GM18508 (cell line): ENCODE results near the gene TWSG1.
"Not testable (repeated sequence)": the region's sequence is repeated elsewhere in the genome, so short reads cannot be mapped to it uniquely, and the experiment has no call there.

ENCODE experiments used
- ATAC-seq: cut with Tn5 transposase; IDR thresholded peaks from one replicate; pipeline ENCODE4 v1.9.1; 2021; ENCODE audit warnings: moderate number of reproducible peaks; ENCODE audit not compliant: insufficient read depth, unreplicated experiment

Gene TWSG1

GRCh38 chr18:9421096-9421900 lies 86.7 kb downstream of the TWSG1 start:
- no peak for ATAC-seq

DNA sequence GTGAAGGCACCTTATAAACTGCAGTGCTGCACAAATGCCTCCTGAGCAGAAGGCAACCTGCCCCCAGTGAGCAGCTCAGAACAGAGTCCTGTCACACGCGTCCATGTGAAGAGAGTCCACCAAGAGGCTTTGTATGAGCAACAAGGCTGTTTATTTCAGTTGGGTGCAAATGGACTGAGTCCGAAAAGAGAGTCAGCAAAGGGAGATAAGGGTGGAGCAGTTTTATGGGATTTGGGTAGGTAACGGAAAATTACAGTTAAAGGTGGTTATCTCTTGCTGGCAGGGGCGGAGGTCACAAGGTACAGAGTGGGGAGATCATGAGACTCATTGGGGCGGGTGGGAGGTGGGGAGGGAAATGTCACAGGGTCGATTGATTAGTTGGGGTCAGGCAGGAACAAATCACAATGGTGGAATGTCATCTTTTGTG lies 87.3 kb downstream of the TWSG1 start:
- ATAC-seq = no peak

DNA sequence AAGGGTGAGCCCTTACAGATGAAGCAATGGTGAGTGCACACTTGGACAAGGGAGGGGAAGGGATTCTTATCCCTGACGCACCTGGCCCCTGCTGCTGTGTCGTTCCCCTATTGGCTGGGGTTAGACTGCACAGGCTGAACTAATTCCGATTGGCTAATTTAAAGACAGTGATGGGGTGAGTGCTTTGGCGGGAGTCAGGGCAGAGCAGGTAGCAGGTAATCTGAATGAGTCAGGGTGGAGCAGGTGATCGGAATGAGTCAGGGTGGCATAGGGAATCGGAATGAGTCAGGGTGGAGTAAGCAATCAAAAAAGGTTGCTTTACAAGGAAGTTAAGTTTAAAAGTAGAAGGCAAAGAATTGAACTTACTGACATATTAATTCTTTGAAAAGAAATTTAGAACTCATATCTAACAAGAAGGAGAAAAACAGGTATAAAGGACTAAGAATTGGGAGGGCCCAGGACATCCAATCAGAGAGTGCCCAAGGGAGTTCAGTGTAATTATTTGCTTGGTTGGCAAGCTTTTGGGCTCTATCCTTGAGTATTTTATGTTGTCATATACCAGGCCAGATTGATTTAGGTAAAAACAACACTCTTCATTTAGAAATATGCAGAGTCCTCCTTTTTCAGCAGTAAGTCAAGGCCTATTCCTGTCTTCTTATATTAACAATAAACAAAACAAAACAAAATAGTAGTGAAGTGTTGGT lies 88.4 kb downstream of the TWSG1 start:
- ATAC-seq = no peak

GRCh38 chr18:9423648-9424047 lies 89.1 kb downstream of the TWSG1 start:
- not testable (repeated sequence) for ATAC-seq

DNA sequence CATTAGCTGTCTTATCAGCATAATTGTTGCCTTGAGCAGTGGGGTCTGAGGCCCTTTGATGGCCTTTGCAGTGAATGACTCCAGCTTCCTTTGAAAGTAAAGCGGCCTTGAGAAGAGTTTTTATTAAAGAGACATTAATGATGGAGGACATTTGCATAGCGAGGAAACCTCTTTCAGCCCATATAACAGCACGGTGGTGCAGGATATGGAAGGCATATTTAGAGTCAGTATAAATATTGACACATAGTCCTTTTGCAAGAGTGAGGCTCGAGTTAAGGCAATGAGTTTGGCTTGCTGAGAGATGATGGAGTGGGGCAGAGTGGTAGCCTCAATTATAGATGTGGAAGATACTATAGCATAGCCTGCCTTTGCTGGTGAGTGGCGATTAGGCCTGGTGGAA lies 89.7 kb downstream of the TWSG1 start:
- ATAC-seq = not testable (repeated sequence)

DNA sequence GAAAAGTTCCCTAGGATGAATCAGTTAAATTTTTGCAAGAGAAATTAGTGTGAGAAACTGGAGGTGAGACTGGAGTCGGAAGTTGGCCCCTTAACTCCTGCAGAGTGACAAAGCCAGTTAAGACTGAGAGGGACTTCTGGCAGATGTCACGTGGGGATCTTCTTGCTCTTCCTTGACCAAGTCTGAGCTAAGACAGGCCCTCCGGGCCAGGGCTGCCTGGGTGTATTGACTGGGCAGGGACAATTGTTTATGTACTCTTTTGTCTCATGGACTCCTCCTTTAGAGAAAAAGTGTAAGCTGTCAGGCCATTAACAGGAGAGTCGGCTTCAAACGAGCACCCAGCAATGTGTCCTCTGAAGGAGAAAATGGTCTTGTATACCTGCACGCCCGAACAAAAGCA lies 92.2 kb downstream of the TWSG1 start:
- ATAC-seq = no peak

DNA sequence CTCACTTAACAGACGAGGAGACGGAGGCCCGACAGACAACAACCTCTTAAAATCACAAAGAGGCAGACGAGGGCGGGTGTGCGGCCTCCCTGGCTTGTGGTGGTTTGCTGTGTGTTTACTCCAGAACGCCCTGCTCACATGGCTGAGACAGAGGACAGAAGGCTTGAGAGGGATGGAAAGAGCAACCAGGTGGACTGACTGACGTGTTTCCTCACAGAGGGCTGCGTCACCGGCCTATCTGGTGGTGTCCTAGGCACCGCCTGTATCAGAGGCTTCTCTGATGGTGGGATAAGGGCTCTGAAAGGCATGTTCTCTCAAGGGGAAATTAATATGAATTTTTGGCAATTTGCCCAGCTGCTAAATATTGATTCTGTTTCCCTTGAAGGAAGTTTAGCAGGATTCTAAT lies 93.7 kb downstream of the TWSG1 start:
- no peak for ATAC-seq

- no peak for ATAC-seq
These were observed 94.5 kb downstream of the TWSG1 start for GRCh38 chr18:9428862-9429661.

- no peak for ATAC-seq
These were observed 95.1 kb downstream of the TWSG1 start for GRCh38 chr18:9429662-9429993.

DNA sequence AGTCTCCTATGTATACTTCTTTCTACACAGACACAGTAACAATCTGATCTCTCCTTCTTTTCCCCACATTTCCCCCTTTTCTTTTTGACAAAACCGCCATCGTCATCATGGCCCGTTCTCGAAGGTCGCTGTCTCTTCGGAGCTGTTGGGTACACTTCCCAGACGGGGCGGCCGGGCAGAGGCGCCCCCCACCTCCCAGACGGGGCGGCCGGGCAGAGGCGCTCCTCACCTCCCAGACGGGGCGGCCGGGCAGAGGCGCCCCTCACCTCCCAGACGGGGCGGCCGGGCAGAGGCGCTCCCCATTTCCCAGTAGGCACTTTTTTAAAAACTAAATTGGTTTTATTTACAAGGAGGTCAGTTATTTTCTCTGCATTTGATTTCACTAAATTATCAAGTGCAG lies 95.7 kb downstream of the TWSG1 start:
- ATAC-seq = not testable (repeated sequence)

DNA sequence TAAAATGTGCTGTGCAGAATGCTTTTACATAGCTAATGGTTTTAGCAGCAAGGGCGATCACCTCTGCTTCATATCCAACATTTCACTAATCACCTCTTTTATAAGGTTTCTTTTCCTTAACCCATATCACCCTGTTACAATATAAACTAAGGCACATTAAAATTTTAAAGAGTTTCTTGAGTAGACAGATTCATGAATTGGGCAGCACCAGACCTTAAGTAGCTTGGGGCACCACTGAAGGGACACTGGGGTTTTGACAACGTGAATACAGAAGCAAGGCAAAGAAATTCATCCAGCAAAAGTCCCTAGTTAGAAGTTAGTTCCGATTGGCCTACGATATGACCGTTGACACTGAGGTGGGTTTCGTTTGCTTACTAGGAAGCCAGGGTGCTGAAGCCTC lies 96.7 kb downstream of the TWSG1 start:
- ATAC-seq = no peak

GRCh38 chr18:9433122-9433521 lies 98.5 kb downstream of the TWSG1 start:
- ATAC-seq = not testable (repeated sequence)

- ATAC-seq = no peak
These were observed 99.1 kb downstream of the TWSG1 start for GRCh38 chr18:9433671-9434121.

DNA sequence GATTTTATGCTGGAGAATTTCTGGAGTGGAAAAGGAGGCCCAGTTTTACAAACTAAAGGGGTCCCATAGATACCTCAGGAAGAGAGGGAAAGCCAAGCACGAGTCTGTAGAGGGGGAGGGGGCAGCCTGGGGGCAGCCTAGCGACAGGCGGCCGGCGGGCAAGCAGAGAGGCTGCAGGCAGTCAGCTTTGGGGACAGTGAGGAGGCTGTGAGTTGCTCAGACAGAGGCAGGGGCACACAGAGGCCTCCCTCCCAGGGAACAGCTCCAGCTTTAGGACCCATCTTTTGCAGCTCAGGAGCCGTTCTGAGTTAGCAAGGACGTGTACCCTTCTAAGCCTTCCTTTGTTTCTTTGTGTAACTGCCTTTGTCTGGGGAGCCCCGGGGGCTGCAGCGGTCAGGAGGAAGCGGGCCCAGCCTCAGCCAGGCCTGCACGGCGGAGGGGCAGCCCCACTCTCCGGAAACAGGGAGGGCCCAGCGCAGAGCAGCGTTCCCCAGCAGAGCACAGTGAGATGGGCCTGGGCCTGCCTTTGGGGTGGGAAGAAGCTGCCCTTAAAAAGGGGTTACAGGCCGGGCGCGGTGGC lies 99.6 kb downstream of the TWSG1 start:
- no peak for ATAC-seq

DNA sequence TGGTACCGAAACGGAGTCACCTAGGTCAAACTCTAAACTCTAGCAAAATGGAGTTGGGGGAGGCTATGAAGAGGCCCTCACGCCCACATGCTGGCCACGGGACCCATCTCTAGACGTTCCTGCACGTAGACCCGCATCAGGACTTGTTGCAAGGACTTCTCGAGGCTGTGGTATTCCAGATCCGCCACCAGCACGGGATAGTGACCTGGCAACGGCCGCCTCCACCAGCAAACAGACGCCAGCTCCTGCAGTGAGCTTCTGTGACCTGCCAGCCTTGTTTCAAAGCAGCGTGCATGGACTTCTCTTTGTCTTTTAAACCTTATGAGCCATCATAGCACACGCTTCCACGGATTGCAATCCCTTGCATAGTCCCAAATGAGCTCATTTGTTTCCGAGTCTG lies 100.5 kb downstream of the TWSG1 start:
- no peak for ATAC-seq

- ATAC-seq = no peak
These were observed 101.8 kb downstream of the TWSG1 start for GRCh38 chr18:9436206-9436929.

DNA sequence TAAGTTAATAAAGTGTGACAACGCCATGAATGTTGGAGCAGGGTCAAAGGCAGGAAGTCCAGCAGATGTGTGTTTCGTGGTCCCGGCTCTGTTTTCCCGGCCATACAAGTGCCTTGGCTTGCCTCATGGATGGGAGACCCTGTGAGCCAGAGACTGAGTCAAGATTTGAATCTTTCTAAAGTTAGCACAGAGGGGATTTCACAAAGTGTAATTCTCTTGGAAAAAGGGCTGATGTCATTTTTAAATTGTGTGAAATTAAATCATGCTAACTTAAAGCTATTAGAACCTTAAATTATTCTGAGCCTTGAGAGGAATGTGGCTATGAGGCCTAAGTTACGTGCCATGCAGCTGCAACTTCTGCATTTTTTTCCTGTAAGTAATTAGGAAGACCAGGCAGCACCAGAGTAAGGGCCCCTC lies 102.5 kb downstream of the TWSG1 start:
- ATAC-seq = no peak

- ATAC-seq = no peak
These were observed 103.1 kb downstream of the TWSG1 start for GRCh38 chr18:9437672-9438071.

- ATAC-seq = no peak
These were observed 106.5 kb downstream of the TWSG1 start for GRCh38 chr18:9441061-9441460.

GRCh38 chr18:9444549-9444948 lies 110.0 kb downstream of the TWSG1 start:
- no peak for ATAC-seq
